Hepatocyte (in vitro differentiated cells): ENCODE measurements around the gene SLC19A3. TPM values are rescaled to one million over a fixed set of nuclear protein-coding genes. Genes with fewer than 3 reads are reported as not detected.

Experiments
- DNase-seq: peaks from one replicate; pipeline ENCODE4 v3.0.0-alpha.2; 2016; ENCODE audit warnings: low spot score
- H2AFZ ChIP-seq: fragments of 200-600 bp; sonication (generic); 2 replicates; pipeline ENCODE4 v1.6.0; 2016; ENCODE audit warnings: antibody characterized with exemption, mild to moderate bottlenecking
- H3K27ac ChIP-seq: fragments of 200-600 bp; sonication (generic); 2 replicates; pipeline ENCODE4 v1.5.1; 2016; ENCODE audit warnings: mild to moderate bottlenecking
- H3K27me3 ChIP-seq: fragments of 200-600 bp; sonication (generic); 2 replicates; pipeline ENCODE4 v1.6.1; 2016
- H3K36me3 ChIP-seq: fragments of 200-600 bp; sonication (generic); replicated peaks from 2 replicates; pipeline ENCODE4 v1.5.1; 2016; ENCODE audit warnings: low read depth; ENCODE audit not compliant: insufficient read depth
- H3K4me1 ChIP-seq: fragments of 200-600 bp; sonication (generic); 2 replicates; pipeline ENCODE4 v1.5.1; 2016; ENCODE audit warnings: mild to moderate bottlenecking, moderate library complexity; ENCODE audit not compliant: insufficient read depth
- H3K4me2 ChIP-seq: fragments of 200-600 bp; sonication (generic); 2 replicates; pipeline ENCODE4 v1.6.0; 2016
- H3K4me3 ChIP-seq: fragments of 200-600 bp; sonication (generic); 2 replicates; pipeline ENCODE4 v1.5.1; 2016; ENCODE audit warnings: mild to moderate bottlenecking
- H3K79me2 ChIP-seq: fragments of 200-600 bp; sonication (generic); 2 replicates; pipeline ENCODE4 v1.6.0; 2017; ENCODE audit warnings: mild to moderate bottlenecking
- H3K9me2 ChIP-seq: fragments of 200-600 bp; sonication (generic); replicated peaks from 2 replicates; pipeline ENCODE4 v1.6.0; 2017; ENCODE audit warnings: mild to moderate bottlenecking; ENCODE audit not compliant: insufficient read depth
- H3K9me3 ChIP-seq: fragments of 200-600 bp; sonication (generic); 2 replicates; pipeline ENCODE4 v1.5.1; 2016; ENCODE audit warnings: low read depth, mild to moderate bottlenecking
- H4K20me1 ChIP-seq: fragments of 200-600 bp; sonication (generic); 2 replicates; pipeline ENCODE4 v1.6.0; 2016; ENCODE audit warnings: mild to moderate bottlenecking; ENCODE audit not compliant: insufficient read depth, poor library complexity, severe bottlenecking
- CTCF ChIP-seq: fragments of 200-600 bp; sonication (generic); IDR thresholded peaks from 2 replicates; pipeline ENCODE4 v1.5.1; 2016; ENCODE audit warnings: antibody characterized with exemption, mild to moderate bottlenecking; ENCODE audit not compliant: poor library complexity
- EZH2 ChIP-seq: fragments of 200-600 bp; sonication (generic); IDR thresholded peaks from 2 replicates; pipeline ENCODE4 v1.6.1; 2016; ENCODE audit warnings: antibody characterized with exemption, mild to moderate bottlenecking, borderline replicate concordance
- EZH2phosphoT487 ChIP-seq: fragments of 200-600 bp; sonication (generic); IDR thresholded peaks from one replicate; pipeline ENCODE4 v1.6.1; 2018; ENCODE audit warnings: antibody characterized with exemption, mild to moderate bottlenecking, low read depth, moderate library complexity; ENCODE audit not compliant: unreplicated experiment, severe bottlenecking
- WGBS: methylation state at CpG from one replicate; pipeline ENCODE4 v1.1.6; 2016; ENCODE audit warnings: low lambda C conversion rate; ENCODE audit errors: missing lambda C conversion rate; 5-methylcytosine and 5-hydroxymethylcytosine counted together
- polyA plus RNA-seq: library from polyadenylated mRNA; unstranded; fragments of >200 nt; fragmentation: Nextera tagmentation; extraction: Ambion mirVana; gene quantifications from 2 replicates; pipeline ENCODE4 v1.2.1, GENCODE V29; 2016
- total RNA-seq: library from RNA; depleted of rRNA; stranded (reverse); fragments of >200 nt; gene quantifications from 2 replicates; pipeline ENCODE4 v1.2.3, GENCODE V29; 2014

Gene SLC19A3
- total and polyA plus RNA-seq, 2 experiments from 2014 or later, result 15.5 to 19.7 TPM

- no peak overlapping the region for H3K27ac ChIP-seq
- no peak overlapping the region for H2AFZ ChIP-seq
- 78% methylated on average over 2 of the region's 2 CpGs for WGBS
Measured at GRCh38 chr2:227696990-227697679, 20.7 kb downstream of the SLC19A3 start.

GRCh38 chr2:227687189-227687588 is 30.6 kb downstream of the SLC19A3 start:
- H3K9me3 ChIP-seq, result no peaks in the 10 kb centered on the region
- H3K27ac ChIP-seq, result no peak overlapping the region
- H3K27me3 ChIP-seq, result no peaks in the 10 kb centered on the region
- H3K4me3 ChIP-seq, result no peak overlapping the region
- no peaks in the 10 kb centered on the region for H4K20me1 ChIP-seq
- H3K79me2 ChIP-seq, result peaks cover 3% of the 10 kb centered on the region
- WGBS, result 85% methylated on average over 3 of the region's 3 CpGs
- H2AFZ ChIP-seq, result no peak overlapping the region
- no peak for DNase-seq
- TF ChIP-seq CTCF, result no peak
- no peak for TF ChIP-seq EZH2phosphoT487
- no peak for TF ChIP-seq EZH2
- no peak overlapping the region for H3K4me2 ChIP-seq
- H3K9me2 ChIP-seq, result no peaks in the 10 kb centered on the region
- H3K36me3 ChIP-seq, result no peaks in the 10 kb centered on the region
- H3K4me1 ChIP-seq, result no peaks in the 10 kb centered on the region

More at GRCh38 chr2:227696990-227697679, 20.7 kb downstream of the SLC19A3 start:
- no peaks in the 10 kb centered on the region for H4K20me1 ChIP-seq
- no peaks in the 10 kb centered on the region for H3K27me3 ChIP-seq
- no peaks in the 10 kb centered on the region for H3K9me2 ChIP-seq
- H3K36me3 ChIP-seq, result no peaks in the 10 kb centered on the region
- no peak for TF ChIP-seq EZH2phosphoT487
- no peak for TF ChIP-seq CTCF
- TF ChIP-seq EZH2, result no peak
- H3K4me2 ChIP-seq, result no peak overlapping the region
- no peaks in the 10 kb centered on the region for H3K9me3 ChIP-seq
- H3K4me3 ChIP-seq, result no peak overlapping the region
- DNase-seq, result no peak
- peaks cover 4% of the 10 kb centered on the region for H3K4me1 ChIP-seq
- no peaks in the 10 kb centered on the region for H3K79me2 ChIP-seq

- H2AFZ ChIP-seq, result no peak overlapping the region
- no peaks in the 10 kb centered on the region for H4K20me1 ChIP-seq
- H3K9me2 ChIP-seq, result no peaks in the 10 kb centered on the region
- no peaks in the 10 kb centered on the region for H3K27me3 ChIP-seq
- DNase-seq, result no peak
- no peaks in the 10 kb centered on the region for H3K79me2 ChIP-seq
- TF ChIP-seq EZH2phosphoT487, result no peak
- no peak for TF ChIP-seq EZH2
- no peak for TF ChIP-seq CTCF
- no peak overlapping the region for H3K27ac ChIP-seq
- no peaks in the 10 kb centered on the region for H3K4me1 ChIP-seq
- no peak overlapping the region for H3K4me2 ChIP-seq
- no peaks in the 10 kb centered on the region for H3K9me3 ChIP-seq
- 92% methylated on average over 5 of the region's 5 CpGs for WGBS
- no peaks in the 10 kb centered on the region for H3K36me3 ChIP-seq
- no peak overlapping the region for H3K4me3 ChIP-seq
Measured at GRCh38 chr2:227684258-227684657, 33.6 kb downstream of the SLC19A3 start.

- TF ChIP-seq EZH2, result no peak
- no peak for TF ChIP-seq CTCF
- no peak for TF ChIP-seq EZH2phosphoT487
- Histone ChIP-seq H3K4me1 (no peaks in the 10 kb centered on the region), H2AFZ (no peak overlapping the region), H3K4me2 (no peak overlapping the region), H3K36me3 (no peaks in the 10 kb centered on the region), H4K20me1 (no peaks in the 10 kb centered on the region), H3K27ac (no peak overlapping the region), H3K9me3 (no peaks in the 10 kb centered on the region), H3K79me2 (no peaks in the 10 kb centered on the region), H3K9me2 (no peaks in the 10 kb centered on the region), H3K27me3 (no peaks in the 10 kb centered on the region), H3K4me3 (no peak overlapping the region)
- 95% methylated on average over 3 of the region's 3 CpGs for WGBS
- DNase-seq, result no peak
Measured at GRCh38 chr2:227677928-227678327, 39.9 kb downstream of the SLC19A3 start.
